Pancreas (tissue), 10 donors: ENCODE results near the gene BAHD1. TPM values are rescaled to one million over a fixed set of nuclear protein-coding genes. Genes with fewer than 3 reads are reported as not detected.

Experiments
- ATAC-seq, 4 donors: fragments of 200-7000 bp; cut with Tn5 transposase; one replicate each; pipeline versions ENCODE4 v1.8.0 to v1.9.1; 2020; ENCODE audit warnings: mild to moderate bottlenecking in 4 of 4, moderate library complexity in 4 of 4
- DNase-seq, 6 donors: peaks; one replicate each; pipeline ENCODE4 v3.0.0-alpha.2; 2020
- FAIRE-seq: peaks from 2 replicates; lab custom pipeline; 2012; peaks lifted over from hg19 to GRCh38; lab: Jason Lieb, UNC
- H3K27ac ChIP-seq, 4 donors: fragments of 200-600 bp; sonication (generic); 1 replicate in 3 of 4; 2 replicates in 1 of 4; pipeline versions ENCODE4 v1.5.0 to v1.8.0; 2020
- H3K27me3 ChIP-seq, 4 donors: fragments of 200-600 bp; one replicate each; pipeline ENCODE4 v1.8.0; 2021
- H3K36me3 ChIP-seq, 3 donors: fragments of 200-600 bp; sonication (generic) in 1 of 3; one replicate each; pipeline versions ENCODE4 v1.5.0 to v1.8.0; 2020 to 2021
- H3K4me1 ChIP-seq, 3 donors: fragments of 200-600 bp; one replicate each; pipeline ENCODE4 v1.8.0; 2021
- H3K4me3 ChIP-seq, 4 donors: fragments of 200-600 bp; sonication (generic) in 2 of 4; one replicate each; pipeline versions ENCODE4 v1.5.0 to v1.8.0; 2020 to 2021
- H3K9me3 ChIP-seq, 4 donors: fragments of 200-600 bp; one replicate each; pipeline ENCODE4 v1.8.0; 2021
- WGBS, 2 donors: extraction: QIAGEN DNeasy Blood & Tissue Kit; methylation state at CpG; one replicate each; pipeline ENCODE4 v1.1.7; 2013; 5-methylcytosine and 5-hydroxymethylcytosine counted together
- intact Hi-C, 3 donors: fragments of 100-400 bp; cut with DNase I; formaldehyde crosslinking; loops; one replicate each; pipeline versions ENCODE4 v1.11.1 to v1.14.2; 2022
- polyA plus RNA-seq, 2 donors: library from polyadenylated mRNA; stranded (reverse); fragments of 200-250 nt; gene quantifications; one replicate each; pipeline ENCODE4 v1.2.3, GENCODE V29; 2013
- total RNA-seq, 6 donors: library from RNA; stranded (reverse); fragmentation: NEBNext Ultra II Directional in 4 of 6; extraction: Animal tissue kit (Norgen Biotek cat#: 25700) in 4 of 6; gene quantifications; one replicate each; pipeline versions ENCODE4 v1.2.1 to v1.2.4, GENCODE V29; 2021 to 2023
- TF ChIP-seq, protein P1 (sequence below), 4 donors: fragments of 200-600 bp; sonication (generic) in 3 of 4; IDR thresholded peaks; one replicate each; pipeline versions ENCODE4 v1.5.0 to v1.8.0; 2021; ENCODE audit warnings: antibody characterized with exemption in 4 of 4
- donor health status: healthy with polysubstance abuse.
- donor health status: DM: no; HTN: no; CAD: no; lungs with moderate emphysema.
- donor health status: DM: no; HTN: no; CAD: no.
- donor health status: control.
- donor health status: control.
- donor health status: Bipolar disorder and iron deficiency.
- donor health status: DM: yes; HTN: yes; CAD: no.
- donor health status: DM: no; HTN: no; CAD: no.
- donor health status: DM: no; HTN: no; CAD: no.
- donor health status: DM: yes; HTN: yes; CAD: no.

The BAHD1 gene
- total and polyA plus RNA-seq, 8 donors: 8.0 to 16.3 (median 10.7) TPM

DNA sequence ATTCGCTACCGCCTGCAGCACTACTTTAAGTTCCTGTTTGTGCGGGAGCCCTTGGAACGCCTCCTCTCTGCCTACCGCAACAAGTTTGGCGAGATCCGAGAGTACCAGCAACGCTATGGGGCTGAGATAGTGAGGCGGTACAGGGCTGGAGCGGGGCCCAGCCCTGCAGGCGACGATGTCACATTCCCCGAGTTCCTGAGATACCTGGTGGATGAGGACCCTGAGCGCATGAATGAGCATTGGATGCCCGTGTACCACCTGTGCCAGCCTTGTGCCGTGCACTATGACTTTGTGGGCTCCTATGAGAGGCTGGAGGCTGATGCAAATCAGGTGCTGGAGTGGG is 31.0 kb downstream of the BAHD1 start:
- FAIRE-seq: no peak
- H3K27ac ChIP-seq: peak overlapping the region; percentile 62 to 88 (median 78)
- peaks cover 0 to 7% (median 0%) of the 10 kb centered on the region in 3 donors for H3K4me1 ChIP-seq
- peak in 2 of 6 donors; percentile 45 to 46 for DNase-seq
- WGBS, 2 donors: 7 to 9% methylated on average over 16 of the region's 16 CpGs
- TF ChIP-seq, protein P1, sequence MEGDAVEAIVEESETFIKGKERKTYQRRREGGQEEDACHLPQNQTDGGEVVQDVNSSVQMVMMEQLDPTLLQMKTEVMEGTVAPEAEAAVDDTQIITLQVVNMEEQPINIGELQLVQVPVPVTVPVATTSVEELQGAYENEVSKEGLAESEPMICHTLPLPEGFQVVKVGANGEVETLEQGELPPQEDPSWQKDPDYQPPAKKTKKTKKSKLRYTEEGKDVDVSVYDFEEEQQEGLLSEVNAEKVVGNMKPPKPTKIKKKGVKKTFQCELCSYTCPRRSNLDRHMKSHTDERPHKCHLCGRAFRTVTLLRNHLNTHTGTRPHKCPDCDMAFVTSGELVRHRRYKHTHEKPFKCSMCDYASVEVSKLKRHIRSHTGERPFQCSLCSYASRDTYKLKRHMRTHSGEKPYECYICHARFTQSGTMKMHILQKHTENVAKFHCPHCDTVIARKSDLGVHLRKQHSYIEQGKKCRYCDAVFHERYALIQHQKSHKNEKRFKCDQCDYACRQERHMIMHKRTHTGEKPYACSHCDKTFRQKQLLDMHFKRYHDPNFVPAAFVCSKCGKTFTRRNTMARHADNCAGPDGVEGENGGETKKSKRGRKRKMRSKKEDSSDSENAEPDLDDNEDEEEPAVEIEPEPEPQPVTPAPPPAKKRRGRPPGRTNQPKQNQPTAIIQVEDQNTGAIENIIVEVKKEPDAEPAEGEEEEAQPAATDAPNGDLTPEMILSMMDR (IDR thresholded peaks at IDR 0.05): no peak
- peak overlapping the region; percentile 62 to 84 (median 74) for H3K4me3 ChIP-seq
- H3K36me3 ChIP-seq: no peaks in the 10 kb centered on the region
- intact Hi-C loops: no loop called here
- no peaks in the 10 kb centered on the region for H3K27me3 ChIP-seq
- peak; percentile 9 to 34 (median 28) for ATAC-seq
- H3K9me3 ChIP-seq: no peaks in the 10 kb centered on the region

DNA sequence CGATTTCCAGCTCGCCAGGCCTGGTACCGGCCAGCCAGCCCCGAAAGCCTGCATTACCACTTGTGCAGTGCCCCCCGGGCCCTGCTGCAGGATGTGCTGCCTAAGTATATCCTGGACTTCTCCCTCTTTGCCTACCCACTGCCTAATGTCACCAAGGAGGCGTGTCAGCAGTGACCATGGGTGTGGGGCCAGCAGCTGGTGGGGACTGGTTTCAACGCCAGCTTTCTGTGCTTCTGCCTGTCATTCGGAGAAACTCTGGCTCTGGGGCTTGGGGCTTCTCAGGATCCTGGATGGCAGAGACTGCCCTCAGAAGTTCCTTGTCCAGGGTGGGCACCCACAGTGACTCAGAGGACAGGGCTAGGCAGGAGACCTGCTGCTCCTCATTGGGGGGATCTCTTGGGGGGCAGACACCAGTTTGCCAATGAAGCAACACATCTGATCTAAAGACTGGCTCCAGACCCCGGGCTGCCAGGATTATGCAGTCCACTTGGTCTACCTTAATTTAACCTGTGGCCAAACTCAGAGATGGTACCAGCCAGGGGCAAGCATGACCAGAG is 31.5 kb downstream of the BAHD1 start:
- Histone ChIP-seq H3K36me3 (no peaks in the 10 kb centered on the region), H3K27ac (peak overlapping the region in 1 of 4 donors; percentile 62), H3K27me3 (no peaks in the 10 kb centered on the region), H3K4me3 (peak overlapping the region in 2 of 4 donors; percentile 82 to 84), H3K4me1 (peaks cover 0 to 7% (median 0%) of the 10 kb centered on the region in 3 donors), H3K9me3 (no peaks in the 10 kb centered on the region)
- TF ChIP-seq, protein P1 (IDR thresholded peaks at IDR 0.05): no peak
- FAIRE-seq (no peak), ATAC-seq (no peak), DNase-seq (no peak)
- WGBS, 2 donors: 69 to 81% methylated on average over 9 of the region's 9 CpGs
- intact Hi-C loops: no loop called here

DNA sequence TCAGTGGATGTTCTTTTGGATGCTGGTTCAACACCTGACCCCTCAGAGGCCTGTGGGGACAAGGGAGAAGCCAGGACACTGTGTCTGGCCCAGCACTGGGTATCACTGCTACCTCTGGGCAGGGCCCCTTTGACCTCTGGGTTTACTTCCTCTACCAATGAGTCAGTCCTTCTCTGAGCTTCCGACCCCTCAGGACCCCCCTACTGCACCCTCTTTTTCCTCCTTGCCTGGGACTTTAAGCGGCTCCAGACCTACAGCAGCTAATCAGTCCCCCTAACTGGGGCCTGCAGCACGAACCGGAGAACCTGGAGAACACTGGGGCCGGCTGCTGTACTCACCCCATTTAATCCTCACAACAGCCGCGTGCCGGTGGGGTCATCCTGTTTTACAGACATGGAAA is 33.8 kb downstream of the BAHD1 start:
- DNase-seq: no peak
- Histone ChIP-seq H3K9me3 (no peaks in the 10 kb centered on the region), H3K27me3 (no peaks in the 10 kb centered on the region), H3K27ac (no peak overlapping the region), H3K4me1 (peaks cover 0 to 7% (median 0%) of the 10 kb centered on the region in 3 donors), H3K4me3 (no peak overlapping the region), H3K36me3 (no peaks in the 10 kb centered on the region)
- TF ChIP-seq, protein P1 (IDR thresholded peaks at IDR 0.05): no peak
- intact Hi-C loops: no loop called here
- FAIRE-seq: no peak
- no peak for ATAC-seq
- 83 to 84% methylated on average over 8 of the region's 8 CpGs for WGBS, 2 donors

DNA sequence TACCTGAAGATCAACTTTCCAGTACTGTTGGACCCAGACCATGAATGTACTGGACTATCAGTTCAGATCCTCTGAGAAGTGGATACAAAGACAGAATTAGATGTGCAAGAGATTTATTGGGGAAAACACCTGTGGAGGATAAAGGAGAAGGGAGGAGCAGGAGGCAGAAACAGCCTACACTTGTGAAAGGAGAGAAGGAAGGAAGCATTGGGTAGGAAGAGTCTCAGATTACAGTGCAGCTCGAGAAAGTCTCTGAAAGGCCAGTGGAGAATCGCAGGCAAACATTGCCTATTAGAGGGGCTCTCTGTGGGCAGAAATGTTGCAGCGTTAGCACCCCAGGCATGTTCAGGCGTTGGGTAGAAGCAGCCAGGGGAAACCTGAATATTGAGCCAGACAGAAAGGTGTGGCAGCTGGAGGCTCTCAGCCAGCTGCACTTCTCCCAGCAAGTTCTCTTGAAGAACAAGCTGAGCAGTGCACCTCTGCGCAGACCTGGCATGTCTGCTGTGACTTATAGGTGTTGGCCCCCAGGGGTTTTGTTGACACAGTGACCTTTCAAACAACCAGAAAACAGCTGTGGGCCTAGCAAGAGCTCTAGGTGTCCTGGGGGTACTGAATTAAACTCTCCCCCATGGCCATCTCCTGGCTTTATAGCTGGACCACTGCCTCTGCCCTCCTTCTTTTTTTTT is 37.0 kb downstream of the BAHD1 start:
- ATAC-seq: peak in 1 of 4 donors; percentile 34
- no peak for FAIRE-seq
- no peak overlapping the region for H3K27ac ChIP-seq

More for the DNA sequence above, 37.0 kb downstream of the BAHD1 start:
- Histone ChIP-seq H3K4me3 (no peak overlapping the region), H3K27me3 (no peaks in the 10 kb centered on the region), H3K36me3 (no peaks in the 10 kb centered on the region), H3K4me1 (no peaks in the 10 kb centered on the region), H3K9me3 (no peaks in the 10 kb centered on the region)
- 40 to 42% methylated on average over 5 of the region's 5 CpGs for WGBS, 2 donors
- intact Hi-C loops: no loop called here
- TF ChIP-seq, protein P1 (IDR thresholded peaks at IDR 0.05): no peak
- DNase-seq: no peak
